HG03066 (cell line): ENCODE data around the gene CCN2.
"Not testable (repeated sequence)": the region's sequence is repeated elsewhere in the genome, so short reads cannot be mapped to it uniquely, and the experiment has no call there.

Experiments
- ATAC-seq: cut with Tn5 transposase; IDR thresholded peaks from one replicate; pipeline ENCODE4 v1.9.1; 2021; ENCODE audit warnings: low read depth; ENCODE audit not compliant: unreplicated experiment

The CCN2 gene

GRCh38 chr6:131946992-131947955, 3.9 kb downstream of the CCN2 start:
- no peak for ATAC-seq

GRCh38 chr6:131946404-131946991, 4.7 kb downstream of the CCN2 start:
- ATAC-seq: no peak

- ATAC-seq: no peak
These were observed 5.2 kb downstream of the CCN2 start for GRCh38 chr6:131945971-131946370.

GRCh38 chr6:131937703-131938631, 13.2 kb downstream of the CCN2 start:
- no peak for ATAC-seq

- ATAC-seq: no peak
These were observed 13.9 kb downstream of the CCN2 start for GRCh38 chr6:131937226-131937625.

- ATAC-seq: no peak
These were observed 15.0 kb downstream of the CCN2 start for GRCh38 chr6:131936156-131936555.

- no peak for ATAC-seq
These were observed 20.0 kb downstream of the CCN2 start for GRCh38 chr6:131931063-131931750.

GRCh38 chr6:131929976-131930375, 21.2 kb downstream of the CCN2 start:
- no peak for ATAC-seq

- ATAC-seq: no peak
These were observed 21.9 kb downstream of the CCN2 start for GRCh38 chr6:131929264-131929663.

GRCh38 chr6:131924881-131925474, 26.2 kb downstream of the CCN2 start:
- no peak for ATAC-seq

- no peak for ATAC-seq
These were observed 27.8 kb downstream of the CCN2 start for GRCh38 chr6:131923356-131923755.

- no peak for ATAC-seq
These were observed 30.5 kb downstream of the CCN2 start for GRCh38 chr6:131920656-131921055.

- ATAC-seq: no peak
These were observed 32.4 kb downstream of the CCN2 start for GRCh38 chr6:131918650-131919355.

GRCh38 chr6:131917763-131918649, 33.2 kb downstream of the CCN2 start:
- no peak for ATAC-seq

- no peak for ATAC-seq
These were observed 33.9 kb downstream of the CCN2 start for GRCh38 chr6:131917318-131917717.

- no peak for ATAC-seq
These were observed 34.3 kb downstream of the CCN2 start for GRCh38 chr6:131916847-131917246.

- ATAC-seq: not testable (repeated sequence)
These were observed 34.9 kb downstream of the CCN2 start for GRCh38 chr6:131916091-131916796.
